H1 (cell line): ENCODE data around the gene INTS6. TPM values are rescaled to one million over a fixed set of nuclear protein-coding genes. Genes with fewer than 3 reads are reported as not detected.

Source experiments
- CTCF ChIA-PET: fragments of 300-600 bp; sonication (Branson Sonifier 250); formaldehyde crosslinking; loops from one replicate; lab custom pipeline; 2021; ENCODE audit not compliant: partially characterized antibody; lab: Charles Lee
- POLR2A ChIA-PET: fragments of 300-600 bp; sonication (Branson Sonifier 250); formaldehyde crosslinking; loops from one replicate; lab custom pipeline; 2021; ENCODE audit warnings: inconsistent platforms; ENCODE audit not compliant: partially characterized antibody; lab: Charles Lee
- DNase-seq, 2 experiments: peaks; one replicate each; pipeline versions ENCODE4 v3.0.0 to v3.0.0-alpha.2; 2010 to 2022; ENCODE audit warnings: low spot score in 2 of 2, low read depth in 1 of 2, mixed read lengths in 1 of 2
- FAIRE-seq: peaks from 2 replicates; lab custom pipeline; 2011; peaks lifted over from hg19 to GRCh38; lab: Jason Lieb, UNC
- H2AFZ ChIP-seq: 2 replicates; pipeline ENCODE4 v1.8.1; 2012; ENCODE audit warnings: low read length, inconsistent platforms
- H2AK5ac ChIP-seq: 2 replicates; pipeline ENCODE4 v1.6.1; 2013; ENCODE audit warnings: low read depth, low read length
- H2BK120ac ChIP-seq: replicated peaks from 2 replicates; pipeline ENCODE3; 2013; ENCODE audit warnings: low read depth, low read length, inconsistent platforms
- H2BK12ac ChIP-seq: 2 replicates; pipeline ENCODE4 v1.6.1; 2013; ENCODE audit warnings: low read depth, low read length
- H2BK15ac ChIP-seq: 2 replicates; pipeline ENCODE4 v1.6.1; 2013; ENCODE audit warnings: low read length
- H2BK20ac ChIP-seq: 2 replicates; pipeline ENCODE4 v1.6.1; 2013; ENCODE audit warnings: low read length
- H2BK5ac ChIP-seq: 2 replicates; pipeline ENCODE4 v1.6.1; 2013; ENCODE audit warnings: low read depth, low read length
- H3K14ac ChIP-seq: 2 replicates; pipeline ENCODE4 v1.6.1; 2013; ENCODE audit warnings: inconsistent platforms; ENCODE audit not compliant: insufficient read length
- H3K18ac ChIP-seq: 2 replicates; pipeline ENCODE4 v1.6.1; 2013; ENCODE audit warnings: low read length; ENCODE audit errors: extremely low read depth
- H3K23ac ChIP-seq: 2 replicates; pipeline ENCODE4 v1.6.1; 2013; ENCODE audit warnings: inconsistent platforms; ENCODE audit not compliant: insufficient read length
- H3K23me2 ChIP-seq: 2 replicates; pipeline ENCODE4 v1.6.1; 2013; ENCODE audit warnings: low read depth, low read length
- H3K27ac ChIP-seq: 2 replicates; pipeline ENCODE4 v1.6.1; 2011; ENCODE audit warnings: low read depth, low read length, inconsistent platforms
- H3K27me3 ChIP-seq, 4 experiments: replicated peaks in 1 of 4; 1 replicate in 1 of 4; 2 replicates in 3 of 4; pipeline versions ENCODE4 v1.6.1 to v1.8.1; 2011 to 2013; ENCODE audit warnings: low read length in 3 of 4, mild to moderate bottlenecking in 3 of 4, inconsistent platforms in 2 of 4, mixed read lengths in 2 of 4, moderate library complexity in 1 of 4; ENCODE audit not compliant: control insufficient read depth in 3 of 4, insufficient read depth in 3 of 4; ENCODE audit errors: extremely low read depth in 1 of 4
- H3K36me3 ChIP-seq, 4 experiments: 2 replicates each; pipeline versions ENCODE4 v1.6.1 to v1.8.1; 2011 to 2013; ENCODE audit warnings: mild to moderate bottlenecking in 4 of 4, low read length in 3 of 4, moderate library complexity in 2 of 4, control low read depth in 1 of 4, inconsistent platforms in 1 of 4; ENCODE audit not compliant: insufficient read depth in 4 of 4, control insufficient read depth in 2 of 4
- H3K4ac ChIP-seq: replicated peaks from 2 replicates; pipeline ENCODE3; 2013; ENCODE audit warnings: low read length, low read depth, mixed read lengths, inconsistent platforms; ENCODE audit not compliant: insufficient read length
- H3K4me1 ChIP-seq, 4 experiments: replicated peaks in 1 of 4; 1 replicate in 1 of 4; 2 replicates in 3 of 4; pipeline versions ENCODE4 v1.6.1 to v1.8.1; 2011 to 2013; ENCODE audit warnings: low read length in 3 of 4, inconsistent platforms in 2 of 4, mixed read lengths in 1 of 4; ENCODE audit not compliant: insufficient read depth in 4 of 4, control insufficient read depth in 3 of 4
- H3K4me2 ChIP-seq, 2 experiments: 2 replicates each; pipeline versions ENCODE4 v1.6.1 to v1.8.1; 2011 to 2013; ENCODE audit warnings: low read depth in 2 of 2, low read length in 2 of 2, control low read depth in 1 of 2, inconsistent platforms in 1 of 2, mild to moderate bottlenecking in 1 of 2; ENCODE audit not compliant: insufficient read depth in 1 of 2
- H3K4me3 ChIP-seq, 4 experiments: fragments of 200-600, 300-600 bp in 1 of 4; sonication (generic), shearing (Covaris generic), sonication (Bioruptor Twin) in 1 of 4; 2 replicates each; pipeline versions ENCODE4 v1.5.1 to v1.8.1; 2011 to 2016; ENCODE audit warnings: low read length in 4 of 4, low read depth in 3 of 4, control low read depth in 2 of 4, inconsistent platforms in 2 of 4, mild to moderate bottlenecking in 2 of 4, mixed read lengths in 1 of 4, moderate library complexity in 1 of 4; ENCODE audit not compliant: insufficient read depth in 2 of 4; ENCODE audit errors: extremely low read depth in 1 of 4
- H3K56ac ChIP-seq: replicated peaks from 2 replicates; pipeline ENCODE3; 2013; ENCODE audit warnings: low read depth, mild to moderate bottlenecking, mixed read lengths, low read length, inconsistent platforms; ENCODE audit not compliant: insufficient read length
- H3K79me1 ChIP-seq: 2 replicates; pipeline ENCODE4 v1.6.1; 2013; ENCODE audit warnings: low read depth, low read length, control low read depth
- H3K79me2 ChIP-seq, 2 experiments: 2 replicates each; pipeline versions ENCODE4 v1.6.1 to v1.8.1; 2012 to 2013; ENCODE audit warnings: low read length in 2 of 2, mild to moderate bottlenecking in 2 of 2, inconsistent platforms in 1 of 2; ENCODE audit not compliant: insufficient read depth in 2 of 2, control insufficient read depth in 1 of 2
- H3K9ac ChIP-seq, 4 experiments: replicated peaks in 1 of 4; 1 replicate in 1 of 4; 2 replicates in 3 of 4; pipeline versions ENCODE4 v1.6.1 to v1.8.1; 2011 to 2013; ENCODE audit warnings: low read depth in 3 of 4, low read length in 3 of 4, control low read depth in 2 of 4, mild to moderate bottlenecking in 2 of 4, moderate library complexity in 2 of 4, inconsistent platforms in 1 of 4; ENCODE audit errors: extremely low read depth in 1 of 4
- H3K9me3 ChIP-seq, 2 experiments: 2 replicates each; pipeline versions ENCODE4 v1.6.1 to v1.8.1; 2012 to 2013; ENCODE audit warnings: mild to moderate bottlenecking in 2 of 2, moderate library complexity in 2 of 2, control low read depth in 1 of 2, inconsistent platforms in 1 of 2, low read depth in 1 of 2, low read length in 1 of 2, mixed read lengths in 1 of 2; ENCODE audit not compliant: insufficient read depth in 2 of 2
- H4K20me1 ChIP-seq, 2 experiments: replicated peaks in 1 of 2; 2 replicates each; pipeline versions ENCODE3 to v1.8.1; 2011 to 2013; ENCODE audit warnings: inconsistent platforms in 2 of 2, low read length in 2 of 2, mild to moderate bottlenecking in 1 of 2; ENCODE audit not compliant: insufficient read depth in 2 of 2, control insufficient read depth in 1 of 2
- H4K5ac ChIP-seq: 2 replicates; pipeline ENCODE4 v1.6.1; 2013; ENCODE audit warnings: low read length, low read depth, mixed read lengths, inconsistent platforms; ENCODE audit not compliant: insufficient read length
- H4K8ac ChIP-seq: 2 replicates; pipeline ENCODE4 v1.8.0; 2013; ENCODE audit warnings: mild to moderate bottlenecking, moderate library complexity, low read length, inconsistent platforms; ENCODE audit not compliant: insufficient read depth; ENCODE audit errors: extremely low read depth
- H4K91ac ChIP-seq: replicated peaks from 2 replicates; pipeline ENCODE3; 2013; ENCODE audit warnings: low read length, mixed read lengths, inconsistent platforms; ENCODE audit not compliant: insufficient read length
- BACH1 ChIP-seq: IDR thresholded peaks from 2 replicates; pipeline ENCODE4 v1.6.1; 2012; ENCODE audit warnings: low read length, improper control_type of control experiment
- CEBPB ChIP-seq: IDR thresholded peaks from 2 replicates; pipeline ENCODE4 v1.6.1; 2012; ENCODE audit warnings: low read depth, low read length
- CHD2 ChIP-seq: IDR thresholded peaks from 2 replicates; pipeline ENCODE4 v1.6.1; 2012; ENCODE audit warnings: low read length, improper control_type of control experiment
- KDM1A ChIP-seq: fragments of 200-600, 300-600 bp; sonication (generic); IDR thresholded peaks from 2 replicates; pipeline ENCODE4 v1.7.1; 2016; ENCODE audit warnings: mild to moderate bottlenecking, low read length, borderline replicate concordance
- KDM5A ChIP-seq: fragments of 200-600 bp; IDR thresholded peaks from 2 replicates; pipeline ENCODE4 v1.7.1; 2012; ENCODE audit warnings: mild to moderate bottlenecking, low read length, inconsistent platforms, mixed read lengths
- NANOG ChIP-seq: IDR thresholded peaks from 2 replicates; pipeline ENCODE4 v1.6.1; 2011; ENCODE audit warnings: low read length, low read depth, mild to moderate bottlenecking, inconsistent platforms; ENCODE audit not compliant: insufficient read depth, poor library complexity, severe bottlenecking
- POU5F1 ChIP-seq: IDR thresholded peaks from 2 replicates; pipeline ENCODE4 v1.6.1; 2011; ENCODE audit warnings: low read depth, mild to moderate bottlenecking, low read length, moderate library complexity
- RAD21 ChIP-seq, 2 experiments: IDR thresholded peaks in 1 of 2; conservative IDR thresholded peaks in 1 of 2; 2 replicates each; pipeline ENCODE4 v1.6.1; 2011; ENCODE audit warnings: low read depth in 2 of 2, low read length in 2 of 2, improper control_type of control experiment in 1 of 2, inconsistent platforms in 1 of 2, mild to moderate bottlenecking in 1 of 2, moderate library complexity in 1 of 2
- RXRA ChIP-seq: IDR thresholded peaks from 2 replicates; pipeline ENCODE4 v1.6.1; 2011; ENCODE audit warnings: low read depth, mild to moderate bottlenecking, low read length, moderate library complexity; ENCODE audit not compliant: insufficient read depth
- SIX5 ChIP-seq: IDR thresholded peaks from 2 replicates; pipeline ENCODE4 v1.6.1; 2011; ENCODE audit warnings: mild to moderate bottlenecking, low read depth, low read length
- SP2 ChIP-seq: IDR thresholded peaks from 2 replicates; pipeline ENCODE4 v1.6.1; 2012; ENCODE audit warnings: mild to moderate bottlenecking, low read length, inconsistent platforms
- SUZ12 ChIP-seq: fragments of 200-600 bp; sonication (generic); IDR thresholded peaks from 2 replicates; pipeline ENCODE4 v1.6.1; 2012; ENCODE audit warnings: mild to moderate bottlenecking, inconsistent platforms, low read length, moderate library complexity, mixed read lengths
- polyA plus RNA-seq, 7 experiments: library from polyadenylated mRNA; depleted of rRNA in 3 of 7; stranded (reverse) in 5 of 7; unstranded in 2 of 7; fragments of >200 nt in 5 of 7; fragments of 200-250 nt in 2 of 7; gene quantifications; 1 replicate in 5 of 7; 2 replicates in 1 of 7; 4 replicates in 1 of 7; pipeline versions ENCODE4 v1.2.1 to v1.2.3, GENCODE V29; 2011 to 2013; ENCODE audit warnings: missing spikeins in 2 of 7, mixed read lengths in 2 of 7
- total RNA-seq: library from RNA; stranded (reverse); fragmentation: NEBNext Ultra II Directional; extraction: Animal tissue kit (Norgen Biotek cat#: 25700); gene quantifications from 2 replicates; pipeline ENCODE4 v1.2.1, GENCODE V29; 2021

Gene INTS6
- total and polyA plus RNA-seq, 2 of the 8 experiments (the other 6 are each of a cell fraction or from before 2014, with no cell fraction given): 12.6 to 42.8 TPM

- Histone ChIP-seq H2AK5ac (no peak overlapping the region), H3K79me2 (no peaks in the 10 kb centered on the region), H3K23me2 (no peaks in the 10 kb centered on the region), H3K4me2 (no peak overlapping the region), H3K4me3 (no peak overlapping the region), H3K36me3 (no peaks in the 10 kb centered on the region), H3K79me1 (no peaks in the 10 kb centered on the region), H3K9me3 (no peaks in the 10 kb centered on the region), H3K18ac (no peak overlapping the region), H3K9ac (no peak overlapping the region), H3K27ac (no peak overlapping the region), H2BK15ac (no peak overlapping the region), H4K20me1 (no peaks in the 10 kb centered on the region), H3K23ac (no peak overlapping the region), H2BK5ac (no peak overlapping the region), H2BK120ac (no peak overlapping the region), H3K4ac (no peak overlapping the region), H3K14ac (no peak overlapping the region), H2BK12ac (no peak overlapping the region), H4K5ac (no peak overlapping the region), H3K27me3 (no peaks in the 10 kb centered on the region; a peak in 1 of 7 replicates), H2BK20ac (no peak overlapping the region), H2AFZ (no peak overlapping the region), H4K91ac (no peak overlapping the region), H4K8ac (no peak overlapping the region), H3K4me1 (peaks cover 0 to 9% (median 0%) of the 10 kb centered on the region in 4 experiments; a peak in 5 of 7 replicates), H3K56ac (no peak overlapping the region)
- FAIRE-seq: no peak
- no peak for DNase-seq
- CTCF ChIA-PET: interaction anchor here (1.2 to 1.4 kb wide), 2 partner anchors 10 to 224 kb away, joined by 3 to 4 read pairs; no protein-coding TSS in a partner anchor
- POLR2A ChIA-PET: no interaction called here
- no peak for TF ChIP-seq CEBPB
- TF ChIP-seq SIX5: no peak
- no peak for TF ChIP-seq SP2
- no peak for TF ChIP-seq CHD2
- no peak for TF ChIP-seq KDM5A
- TF ChIP-seq NANOG: no peak
- TF ChIP-seq BACH1: no peak
- no peak for TF ChIP-seq POU5F1
- TF ChIP-seq RXRA: no peak
- no peak for TF ChIP-seq RAD21 (IDR thresholded peaks at IDR 0.05 in 1 of 2, conservative IDR thresholded peaks at IDR 0.05 in 1 of 2; ENCODE audit: low read depth in 2 of 2, low read length in 2 of 2)
- no peak for TF ChIP-seq KDM1A
- no peak for TF ChIP-seq SUZ12
Measured at GRCh38 chr13:51349016-51349415, 103.8 kb downstream of the INTS6 start.
